HepG2 (cell line): ENCODE data around the gene PRR20G. TPM values are rescaled to one million over a fixed set of nuclear protein-coding genes. Genes with fewer than 3 reads are reported as not detected.

ENCODE experiments used
- ATAC-seq: fragments of 200-7000 bp; cut with Tn5 transposase; 3 replicates; pipeline ENCODE4 v1.9.1; 2020; ENCODE audit warnings: mild to moderate bottlenecking, moderate library complexity
- BruUV-seq: library from RNA; stranded (reverse); fragments of 400-500 nt; replicated peaks from 2 replicates; lab custom pipeline; 2021; lab: Mats Ljungman, UMichigan
- CTCF ChIA-PET: fragments of 300-600 bp; formaldehyde crosslinking; extraction: SDS; loops from one replicate; lab custom pipeline; 2021; ENCODE audit warnings: low total read pairs, inconsistent platforms, low intra/inter-chr PET ratio; lab: Yijun Ruan, JAX
- POLR2A ChIA-PET: fragments of 350-600 bp; sonication (Branson Sonifier 250); formaldehyde crosslinking; loops from one replicate; lab custom pipeline; 2020; ENCODE audit warnings: antibody characterized with exemption, inconsistent platforms; lab: Yijun Ruan, JAX
- DNase-seq: peaks from one replicate; pipeline ENCODE4 v3.0.0-alpha.2; 2015; ENCODE audit warnings: low spot score
- FAIRE-seq: peaks from 3 replicates; lab custom pipeline; 2011; peaks lifted over from hg19 to GRCh38; lab: Jason Lieb, UNC
- H2AFZ ChIP-seq: one replicate; pipeline ENCODE4 v1.6.1; 2011; ENCODE audit warnings: low read length, inconsistent platforms
- H3K27ac ChIP-seq: fragments of 300-600 bp; 3 replicates; pipeline ENCODE4 v1.8.0; 2011; ENCODE audit warnings: mixed run types, mild to moderate bottlenecking, mixed read lengths, low read length, inconsistent platforms; ENCODE audit not compliant: insufficient read depth; ENCODE audit errors: extremely low read length
- H3K27me3 ChIP-seq, 2 experiments: fragments of 200-600 bp in 1 of 2; 2 replicates in 1 of 2; 3 replicates in 1 of 2; pipeline versions ENCODE4 v1.6.0 to v1.8.0; 2011; ENCODE audit warnings: low read length in 2 of 2, mild to moderate bottlenecking in 2 of 2, moderate library complexity in 2 of 2, inconsistent platforms in 1 of 2; ENCODE audit not compliant: insufficient read depth in 2 of 2, control insufficient read depth in 1 of 2
- H3K36me3 ChIP-seq, 2 experiments: fragments of 200-600 bp in 1 of 2; replicated peaks in 1 of 2; 2 replicates in 1 of 2; 3 replicates in 1 of 2; pipeline versions ENCODE4 v1.5.1 to v1.8.0; 2011; ENCODE audit warnings: low read length in 2 of 2, inconsistent platforms in 1 of 2; ENCODE audit not compliant: insufficient read depth in 2 of 2, control insufficient read depth in 1 of 2
- H3K4me1 ChIP-seq: 2 replicates; pipeline ENCODE4 v1.5.1; 2012; ENCODE audit warnings: low read length, inconsistent platforms; ENCODE audit not compliant: insufficient read depth
- H3K4me2 ChIP-seq: 2 replicates; pipeline ENCODE4 v1.6.0; 2011; ENCODE audit warnings: low read depth, low read length, inconsistent platforms
- H3K4me3 ChIP-seq, 3 experiments: fragments of 200-600 bp in 1 of 3; sonication (generic), shearing (Covaris generic) in 1 of 3; replicated peaks in 1 of 3; 2 replicates each; pipeline ENCODE4 v1.5.1; 2011 to 2016; ENCODE audit warnings: low read length in 3 of 3, inconsistent platforms in 2 of 3, low read depth in 2 of 3, mild to moderate bottlenecking in 2 of 3, control low read depth in 1 of 3, mixed read lengths in 1 of 3; ENCODE audit not compliant: insufficient read depth in 1 of 3
- H3K79me2 ChIP-seq: one replicate; pipeline ENCODE4 v1.6.1; 2011; ENCODE audit warnings: low read length, inconsistent platforms; ENCODE audit not compliant: insufficient read depth
- H3K9ac ChIP-seq: 2 replicates; pipeline ENCODE4 v1.6.0; 2011; ENCODE audit warnings: mild to moderate bottlenecking, low read depth, low read length, inconsistent platforms; ENCODE audit not compliant: insufficient read depth
- H3K9me3 ChIP-seq: 2 replicates; pipeline ENCODE4 v1.5.1; 2012; ENCODE audit warnings: mild to moderate bottlenecking, low read length
- H4K20me1 ChIP-seq: 2 replicates; pipeline ENCODE4 v1.6.0; 2011; ENCODE audit warnings: inconsistent platforms, mild to moderate bottlenecking, low read length, moderate library complexity; ENCODE audit not compliant: insufficient read depth
- YEATS2 ChIP-seq: sonication (generic); formaldehyde crosslinking; IDR thresholded peaks from 2 replicates; pipeline ENCODE4 v1.4.0; 2020; ENCODE audit warnings: missing genetic modification reagents, borderline replicate concordance
- ZNF7 ChIP-seq: IDR thresholded peaks from 2 replicates; pipeline ENCODE4 v1.6.1; 2016; ENCODE audit warnings: missing biosample characterization, missing genetic modification reagents
- in situ Hi-C: cut with HindIII; loops from 2 replicates; pipeline ENCODE4 v1.10.0; 2017; ENCODE audit warnings: low pct_unique_long_range_greater_than_20kb; ENCODE audit not compliant: extremely low pct_ligation_motif_present
- intact Hi-C: fragments of 100-400 bp; cut with micrococcal nuclease; formaldehyde crosslinking; loops from one replicate; pipeline ENCODE4 v1.10.0; 2022; ENCODE audit not compliant: unreplicated experiment
- polyA plus RNA-seq, 8 experiments: library from polyadenylated mRNA; depleted of rRNA in 3 of 8; stranded (reverse) in 7 of 8; unstranded in 1 of 8; fragments of >200 nt; fragmentation: Illumina TruSeq in 4 of 8; extraction: Trizol in 4 of 8; gene quantifications; 2 replicates each; pipeline versions ENCODE4 v1.2.1 to v1.2.3, GENCODE V29; 2011 to 2016; ENCODE audit warnings: low read depth in 4 of 8, missing spikeins in 1 of 8, mixed read lengths in 1 of 8; ENCODE audit not compliant: insufficient read depth in 1 of 8
- small RNA-seq, 3 experiments: library from RNA; depleted of rRNA; stranded (forward); fragments of <200 nt; gene quantifications; one replicate each; pipeline ENCODE3, GENCODE V24; 2012; ENCODE audit warnings: low read depth in 2 of 3, low replicate concordance in 1 of 3; ENCODE audit not compliant: insufficient read length in 3 of 3, insufficient read depth in 2 of 3
- total RNA-seq, 5 experiments: library from RNA; depleted of rRNA; stranded (reverse); fragments of >200 nt; fragmentation: Illumina TruSeq; extraction: Trizol; gene quantifications; 2 replicates each; pipeline ENCODE4 v1.2.3, GENCODE V29; 2016; ENCODE audit warnings: low read depth in 1 of 5

The PRR20G gene
- total and polyA plus RNA-seq, 2 of the 13 experiments (the other 11 are each of a cell fraction or from before 2014, with no cell fraction given): not detected

GRCh38 chr3:127234778-127235177 lies 53.1 kb downstream of the PRR20G start:
- in situ Hi-C loops (no loop called here), intact Hi-C loops (no loop called here)
- Histone ChIP-seq H3K27me3 (no peaks in the 10 kb centered on the region), H3K36me3 (no peaks in the 10 kb centered on the region), H4K20me1 (no peaks in the 10 kb centered on the region; the same call in 1 of the 2 replicates), H3K4me2 (no peak overlapping the region), H3K9ac (no peak overlapping the region), H3K27ac (no peak overlapping the region), H3K4me1 (no peaks in the 10 kb centered on the region), H3K79me2 (no peaks in the 10 kb centered on the region), H3K4me3 (no peak overlapping the region), H3K9me3 (no peaks in the 10 kb centered on the region), H2AFZ (no peak overlapping the region)
- no peak for FAIRE-seq
- no peak for ATAC-seq
- POLR2A ChIA-PET: no interaction called here
- CTCF ChIA-PET: no interaction called here
- no peak for TF ChIP-seq YEATS2 (CRISPR knock-in tag)
- TF ChIP-seq ZNF7 (CRISPR knock-in tag): peak; percentile 55; the same call in 1 of the 2 replicates
- no peak for DNase-seq
- no TSS peak for BruUV-seq

Small RNAs within 50 kb of the gene (small RNA-seq; reads per million reads assigned to genes)
- gene RNU6-1047P: 0 reads per million in 3 experiments

Other genes with a start within 250 kb of the PRR20G start
- gene PRR23E, start 94.9 kb downstream of the PRR20G start, total RNA-seq (2016; rRNA removed; fragmentation: Illumina TruSeq; extraction: Trizol): not detected in 2 replicates
- gene PRR23E, start 94.9 kb downstream of the PRR20G start, polyA plus RNA-seq (2011; rRNA removed): not detected in 2 replicates